Activated CD4-positive, alpha-beta T cell treated with anti-CD3 and anti-CD28 coated beads for 1 hour (primary cell): Measurements from ENCODE around the gene MCF2L.

Experiments
- DNase-seq: peaks from one replicate; pipeline ENCODE4 v3.0.0-alpha.2; 2020

MCF2L gene

DNA sequence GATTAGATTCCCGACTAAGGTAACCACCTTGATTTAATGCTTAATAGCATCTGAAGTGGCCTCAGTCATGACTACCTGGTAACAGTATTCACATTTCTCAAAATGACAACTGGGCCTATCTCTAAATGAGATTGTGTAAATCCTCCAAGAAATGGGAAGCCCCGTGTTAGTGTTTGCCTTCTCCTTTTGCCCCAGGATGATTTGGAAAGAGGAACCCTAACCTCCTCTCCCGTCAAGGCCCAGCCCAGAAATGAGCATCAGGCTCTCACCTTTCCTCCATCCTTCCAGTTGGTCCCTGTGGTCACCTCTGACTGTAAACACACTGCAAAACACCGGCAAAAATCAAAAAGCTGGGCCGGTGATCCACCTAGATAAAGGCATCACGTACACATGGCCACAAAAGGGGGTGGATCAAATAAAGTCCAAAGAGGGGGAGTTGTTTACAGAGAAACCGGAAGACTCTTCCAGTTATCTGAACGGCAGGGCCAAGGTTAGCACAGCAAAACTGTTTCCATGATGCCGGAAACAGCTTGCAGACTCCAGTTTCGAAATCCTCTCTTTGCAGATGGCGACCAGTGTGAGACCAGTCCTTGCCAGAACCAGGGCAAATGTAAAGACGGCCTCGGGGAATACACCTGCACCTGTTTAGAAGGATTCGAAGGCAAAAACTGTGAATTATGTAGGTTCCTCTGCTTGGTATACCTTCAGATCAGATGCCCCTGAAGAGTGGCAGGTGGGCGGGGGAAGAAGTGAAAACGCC, 170.0 kb downstream of the MCF2L start:
- no peak for DNase-seq

DNA sequence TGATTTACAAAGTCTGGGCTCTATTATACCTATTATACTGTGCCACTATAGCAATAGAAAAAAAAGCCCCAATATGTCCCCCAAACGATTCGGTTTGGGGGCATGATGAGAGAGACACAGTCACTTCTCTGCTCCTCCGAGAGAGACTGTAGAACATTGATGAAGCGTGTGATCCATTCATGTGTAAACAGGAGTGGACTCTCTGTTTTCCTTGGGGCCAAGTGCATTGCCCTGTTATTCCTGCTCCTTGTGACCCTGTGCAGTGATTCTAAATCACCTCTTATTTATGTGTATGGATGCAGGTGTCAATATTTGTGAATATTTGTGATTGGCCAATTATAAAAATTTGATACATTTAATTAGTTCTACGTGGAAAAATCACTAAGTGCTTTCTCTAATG, 170.6 kb downstream of the MCF2L start:
- no peak for DNase-seq

DNA sequence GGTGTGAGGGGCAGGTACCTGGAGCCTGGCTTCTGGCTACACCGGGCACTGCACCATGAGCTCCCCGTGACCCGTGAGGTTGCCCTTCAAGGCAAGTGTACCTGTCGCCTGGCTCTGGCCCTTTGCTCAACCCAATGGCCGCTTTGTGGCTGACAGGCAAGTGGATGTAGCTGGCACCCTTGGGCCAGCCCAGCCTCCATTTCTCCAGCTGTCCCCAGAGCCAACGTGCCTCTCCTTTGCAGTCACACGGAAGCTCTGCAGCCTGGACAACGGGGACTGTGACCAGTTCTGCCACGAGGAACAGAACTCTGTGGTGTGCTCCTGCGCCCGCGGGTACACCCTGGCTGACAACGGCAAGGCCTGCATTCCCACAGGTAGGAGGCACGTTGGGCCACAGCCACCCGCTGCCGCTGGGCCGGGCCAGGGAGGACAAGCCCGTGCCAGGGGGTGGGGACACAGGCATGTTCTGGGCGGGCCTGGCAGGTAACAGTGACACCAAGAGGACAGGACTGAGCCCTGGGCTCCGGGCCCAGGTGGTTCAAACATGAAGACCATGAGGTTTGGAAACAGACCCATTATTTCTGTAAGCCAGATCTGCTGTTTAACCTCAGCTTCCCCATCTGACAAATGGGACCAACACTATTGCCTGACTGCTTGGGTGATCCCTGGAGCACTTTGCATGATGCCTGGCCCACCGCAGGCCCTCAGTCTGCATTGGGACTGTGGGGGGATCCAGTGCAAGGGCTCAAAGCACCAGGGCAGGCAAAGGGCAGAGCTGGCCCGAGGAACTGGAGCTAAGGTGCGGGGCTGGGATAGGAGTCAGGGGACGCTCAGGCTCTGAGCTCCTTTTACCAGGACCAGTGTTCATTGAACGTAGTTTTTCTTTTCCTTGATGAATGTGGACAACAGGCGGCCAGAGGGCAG, 171.9 kb downstream of the MCF2L start:
- no peak for DNase-seq

DNA sequence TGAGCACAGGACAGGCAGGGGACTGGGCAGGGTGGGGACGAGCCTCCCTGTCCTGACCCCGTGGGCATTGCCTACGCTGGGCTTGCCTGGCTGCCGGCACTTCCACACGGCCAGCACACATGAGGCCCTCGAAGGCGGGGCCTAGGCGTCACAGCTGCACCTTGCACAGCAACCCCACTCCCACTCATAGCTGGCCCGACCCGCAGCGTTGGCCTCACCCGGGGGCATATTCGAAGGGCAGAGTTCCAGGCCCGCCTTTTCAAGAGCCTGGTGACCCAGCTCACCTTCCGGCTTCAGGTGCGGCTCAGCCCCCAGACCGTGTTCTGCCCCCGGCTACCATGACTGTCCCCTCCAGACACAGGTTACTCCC, 172.6 kb downstream of the MCF2L start:
- DNase-seq, result no peak

DNA sequence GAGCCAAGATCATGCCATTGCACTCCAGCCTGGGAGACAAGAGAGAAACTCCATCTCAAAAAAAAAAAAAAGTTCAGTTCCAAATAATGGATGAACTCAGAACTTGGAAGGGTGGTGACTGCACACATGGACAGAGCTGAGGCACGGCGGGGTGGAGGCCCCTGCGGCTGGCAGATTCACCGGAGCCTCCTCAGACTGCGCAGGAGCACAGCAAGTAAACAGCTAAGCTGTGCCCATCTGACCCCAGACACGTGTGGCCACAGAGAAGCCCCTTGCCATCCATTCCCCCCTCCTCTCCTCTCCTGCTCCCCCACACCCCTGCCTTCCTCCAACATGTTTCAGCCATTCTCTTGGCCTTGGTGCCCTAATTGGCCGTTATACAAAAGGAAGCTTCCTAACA, 173.9 kb downstream of the MCF2L start:
- DNase-seq, result no peak

DNA sequence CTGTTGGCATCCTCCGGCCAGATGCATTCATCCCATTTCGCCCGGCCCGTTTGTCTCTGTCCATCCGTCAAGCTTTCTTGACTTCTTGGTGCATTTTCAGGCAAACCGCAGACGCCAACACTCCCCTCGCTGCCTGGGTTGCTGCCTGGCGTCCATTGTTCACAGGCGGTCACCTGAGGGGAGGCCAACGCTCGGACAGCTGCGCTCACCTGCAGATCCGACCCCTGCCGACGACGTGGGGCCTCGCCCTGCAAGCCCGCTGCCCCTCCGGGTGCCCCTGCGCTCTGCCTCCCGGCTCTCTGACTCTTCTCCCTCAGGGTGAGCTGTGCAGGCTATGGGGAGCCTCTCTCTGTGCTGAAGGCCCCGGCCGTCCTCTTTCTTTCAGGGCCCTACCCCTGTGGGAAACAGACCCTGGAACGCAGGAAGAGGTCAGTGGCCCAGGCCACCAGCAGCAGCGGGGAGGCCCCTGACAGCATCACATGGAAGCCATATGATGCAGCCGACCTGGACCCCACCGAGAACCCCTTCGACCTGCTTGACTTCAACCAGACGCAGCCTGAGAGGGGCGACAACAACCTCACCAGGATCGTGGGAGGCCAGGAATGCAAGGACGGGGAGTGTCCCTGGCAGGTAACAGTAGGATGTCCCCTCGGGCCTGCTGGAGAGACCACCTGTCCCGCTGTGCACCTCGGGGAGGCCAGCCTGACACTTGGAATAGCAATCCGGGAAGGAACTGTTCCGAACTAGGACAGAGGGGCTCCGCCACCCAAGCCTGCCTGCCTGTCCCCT, 174.6 kb downstream of the MCF2L start:
- DNase-seq, result no peak

DNA sequence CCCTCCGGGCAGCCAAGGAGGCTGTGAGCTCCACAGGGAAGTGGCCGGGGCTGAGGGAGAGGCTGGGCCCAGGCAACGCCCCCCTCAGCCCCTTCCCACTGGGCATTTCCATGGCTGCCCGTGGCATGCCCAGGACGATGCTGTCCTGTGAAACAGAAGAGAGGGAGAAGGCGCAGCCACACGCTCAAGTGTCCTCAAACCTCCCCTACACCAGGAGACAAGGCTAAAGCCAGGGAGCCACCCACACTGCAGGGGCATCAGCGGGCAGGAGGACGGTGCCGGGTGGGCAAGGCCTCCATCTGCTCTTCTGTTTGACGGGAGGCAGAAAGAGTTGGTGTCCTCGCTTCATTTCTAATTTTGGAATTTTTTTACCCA, 175.2 kb downstream of the MCF2L start:
- no peak for DNase-seq

DNA sequence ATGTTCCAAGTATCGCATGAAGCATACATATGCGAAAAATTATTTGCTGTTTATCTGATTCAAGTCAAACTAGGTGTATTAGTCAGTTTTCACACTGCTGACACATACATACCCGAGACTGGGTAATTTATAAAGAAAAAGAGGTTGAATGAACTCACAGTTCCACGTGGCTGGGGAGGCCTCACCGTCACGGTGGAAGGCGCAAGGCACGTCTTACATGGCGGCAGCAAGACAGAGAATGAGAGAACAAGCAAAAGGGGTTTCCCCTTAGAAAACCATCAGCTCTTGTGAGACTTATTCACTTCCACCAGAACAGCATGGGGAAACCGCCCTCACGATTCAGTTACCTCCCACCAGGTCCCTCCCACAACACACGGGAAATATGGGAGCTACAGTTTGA, 176.5 kb downstream of the MCF2L start:
- no peak for DNase-seq

DNA sequence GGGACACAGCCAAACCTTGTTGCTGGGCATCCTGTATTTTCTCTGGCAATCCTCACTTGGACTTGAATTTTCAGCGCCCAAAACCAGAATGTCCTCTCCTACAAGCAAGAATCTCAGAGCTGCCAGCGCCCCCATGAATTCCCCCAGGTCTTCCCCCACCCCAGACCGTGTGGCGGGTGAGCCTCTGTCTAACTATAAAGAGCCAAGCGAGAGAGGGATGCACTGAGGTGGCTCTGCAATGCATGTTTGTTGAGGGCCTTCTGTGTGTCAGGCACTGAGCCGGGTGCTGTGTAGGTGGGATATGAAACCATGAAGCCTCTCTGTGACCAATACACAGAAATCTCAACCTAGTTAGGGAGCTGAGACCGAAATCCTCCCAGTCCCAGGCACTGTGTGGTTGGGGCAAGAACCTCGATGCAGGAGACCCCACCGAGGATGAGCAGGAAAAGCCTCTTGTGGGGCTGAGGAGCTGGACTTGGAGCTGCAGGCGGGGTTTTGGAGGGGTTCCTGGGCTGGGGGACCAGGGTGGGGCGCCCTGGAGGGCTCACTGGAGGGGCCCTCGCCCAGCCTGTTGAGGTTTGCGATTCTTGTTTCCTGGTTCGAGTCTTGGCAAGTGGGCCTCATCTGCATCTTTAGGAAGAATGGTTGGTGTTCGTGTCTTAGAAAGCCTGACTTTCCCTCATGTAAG, 177.0 kb downstream of the MCF2L start:
- DNase-seq, result no peak

DNA sequence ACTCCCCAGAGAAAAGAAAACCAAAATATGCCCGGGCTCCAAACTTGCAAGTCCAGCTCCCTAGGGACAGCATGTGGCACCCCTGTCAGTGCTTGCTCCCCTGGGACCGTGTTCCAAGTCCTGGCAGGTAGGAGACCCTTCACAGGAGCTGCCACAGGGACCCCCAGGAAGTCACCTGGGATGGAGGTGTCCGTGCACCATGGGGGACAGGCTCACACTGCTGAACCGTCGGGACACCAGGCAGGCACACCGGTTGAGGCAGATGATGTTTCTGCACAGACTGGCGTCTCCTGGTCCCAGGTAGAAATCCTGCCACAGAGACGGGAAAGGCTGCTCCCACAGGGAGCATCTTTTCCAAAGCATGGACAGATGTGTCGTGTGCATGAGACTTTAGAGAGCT, 177.7 kb downstream of the MCF2L start:
- DNase-seq, result no peak

DNA sequence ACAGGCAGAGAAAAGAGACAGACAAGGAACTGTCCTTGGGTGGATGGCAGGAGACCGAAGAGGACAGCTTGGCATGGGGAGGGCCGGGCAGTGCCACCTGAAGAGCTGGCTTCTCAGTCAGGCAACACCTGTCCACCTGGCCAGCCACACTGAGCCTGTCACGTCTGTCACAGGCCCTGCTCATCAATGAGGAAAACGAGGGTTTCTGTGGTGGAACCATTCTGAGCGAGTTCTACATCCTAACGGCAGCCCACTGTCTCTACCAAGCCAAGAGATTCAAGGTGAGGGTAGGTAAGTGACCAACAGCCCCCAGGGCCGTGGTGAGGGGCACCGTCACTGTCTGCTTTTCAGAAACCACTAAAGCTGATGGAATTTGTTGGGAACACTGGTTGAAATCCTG, 178.2 kb downstream of the MCF2L start:
- no peak for DNase-seq

DNA sequence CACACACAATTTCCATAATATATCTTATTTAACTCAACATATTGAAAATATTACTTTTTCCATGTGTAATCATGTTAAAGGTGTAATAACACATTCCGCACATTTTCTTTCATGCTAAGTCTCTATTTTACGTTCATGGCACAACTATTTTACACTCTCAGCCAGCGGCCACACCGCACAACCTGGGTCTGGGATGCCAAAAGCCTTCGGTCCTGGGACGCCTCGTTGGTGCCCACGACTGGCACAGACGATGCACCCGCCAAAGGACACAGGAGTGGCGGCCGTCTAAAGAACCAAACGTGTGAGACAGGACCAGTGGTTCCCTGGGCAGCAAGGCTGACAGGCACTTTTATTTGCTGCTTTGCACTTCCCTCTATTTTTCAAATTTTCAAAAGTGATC, 179.4 kb downstream of the MCF2L start:
- DNase-seq, result no peak

DNA sequence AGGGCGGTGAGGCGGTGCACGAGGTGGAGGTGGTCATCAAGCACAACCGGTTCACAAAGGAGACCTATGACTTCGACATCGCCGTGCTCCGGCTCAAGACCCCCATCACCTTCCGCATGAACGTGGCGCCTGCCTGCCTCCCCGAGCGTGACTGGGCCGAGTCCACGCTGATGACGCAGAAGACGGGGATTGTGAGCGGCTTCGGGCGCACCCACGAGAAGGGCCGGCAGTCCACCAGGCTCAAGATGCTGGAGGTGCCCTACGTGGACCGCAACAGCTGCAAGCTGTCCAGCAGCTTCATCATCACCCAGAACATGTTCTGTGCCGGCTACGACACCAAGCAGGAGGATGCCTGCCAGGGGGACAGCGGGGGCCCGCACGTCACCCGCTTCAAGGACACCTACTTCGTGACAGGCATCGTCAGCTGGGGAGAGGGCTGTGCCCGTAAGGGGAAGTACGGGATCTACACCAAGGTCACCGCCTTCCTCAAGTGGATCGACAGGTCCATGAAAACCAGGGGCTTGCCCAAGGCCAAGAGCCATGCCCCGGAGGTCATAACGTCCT, 180.0 kb downstream of the MCF2L start:
- no peak for DNase-seq
